Hematopoietic multipotent progenitor cell treated with erythropoietin and hydrocortisone succinate and interleukin-3 and kit ligand, for 4 days (in vitro differentiated cells): ENCODE results near the gene CHRND.

Experiments used
- DNase-seq: peaks from one replicate; pipeline ENCODE4 v3.0.0-alpha.2; 2015

CHRND gene

GRCh38 chr2:232488097-232488711 lies 37.8 kb upstream of the CHRND start:
- no peak for DNase-seq

DNA sequence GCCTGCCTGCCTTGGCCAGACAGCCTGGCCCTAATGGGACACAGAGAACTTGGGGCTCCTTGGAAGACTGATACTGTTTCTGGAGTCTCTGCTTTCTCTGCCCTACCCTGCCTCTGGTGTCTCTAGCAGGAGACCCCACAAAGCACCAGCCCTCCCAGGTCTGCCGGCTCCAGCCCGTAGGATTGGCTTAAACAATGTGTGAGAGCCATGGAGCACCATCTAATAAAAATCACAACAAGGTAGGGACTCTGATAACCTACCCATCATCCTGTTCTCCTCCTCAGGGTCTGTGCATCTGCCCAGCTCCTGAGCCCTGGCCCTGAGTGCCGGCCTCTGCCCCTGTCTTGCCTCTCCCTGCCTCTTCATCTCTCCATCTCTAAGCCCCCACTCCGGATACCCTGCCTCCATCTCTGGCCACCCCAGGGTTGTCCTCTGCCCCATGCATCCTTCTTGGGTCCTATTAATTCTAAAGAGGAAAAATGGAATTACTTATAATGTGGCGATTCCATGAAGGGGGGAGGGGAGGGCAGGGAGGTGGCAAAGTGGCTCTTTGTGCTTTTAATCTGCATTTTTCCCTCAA lies 37.1 kb upstream of the CHRND start:
- no peak for DNase-seq

DNA sequence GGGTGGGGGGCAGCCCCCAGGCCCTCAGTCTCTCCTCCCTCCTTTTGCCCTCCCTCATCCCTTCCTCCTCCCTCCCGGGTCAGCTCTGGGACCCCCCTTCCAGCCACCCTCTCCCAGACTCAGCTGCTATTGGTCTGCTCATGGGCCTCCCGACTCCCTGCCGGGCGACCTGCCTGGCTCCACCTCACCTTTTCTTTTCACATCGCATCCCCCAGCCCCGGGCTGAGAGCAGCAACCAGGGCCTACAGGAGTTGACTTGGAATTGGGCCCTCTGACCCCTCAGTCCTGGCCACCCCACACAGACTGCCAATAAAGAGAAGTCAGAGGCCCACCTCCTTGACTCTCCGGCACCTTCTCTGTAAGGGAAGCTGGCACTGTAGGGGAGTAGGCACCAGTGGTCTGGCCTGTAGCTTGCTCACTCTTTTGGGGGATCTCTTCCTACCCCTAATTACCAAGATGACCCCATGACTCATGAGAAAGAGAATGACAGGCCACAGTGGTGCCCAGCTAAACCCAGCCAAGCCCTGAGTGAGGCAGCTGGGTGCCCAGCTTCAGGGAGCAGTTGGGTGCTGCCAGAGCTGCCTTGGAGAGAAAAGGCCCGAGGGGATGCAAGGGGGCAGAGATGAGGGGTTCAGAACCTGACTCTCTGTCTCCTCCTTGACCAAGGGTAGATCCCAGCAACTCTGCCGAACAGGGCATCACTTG lies 36.3 kb upstream of the CHRND start:
- DNase-seq = no peak

- DNase-seq = no peak
Measured at GRCh38 chr2:232490221-232491138, 35.5 kb upstream of the CHRND start.

DNA sequence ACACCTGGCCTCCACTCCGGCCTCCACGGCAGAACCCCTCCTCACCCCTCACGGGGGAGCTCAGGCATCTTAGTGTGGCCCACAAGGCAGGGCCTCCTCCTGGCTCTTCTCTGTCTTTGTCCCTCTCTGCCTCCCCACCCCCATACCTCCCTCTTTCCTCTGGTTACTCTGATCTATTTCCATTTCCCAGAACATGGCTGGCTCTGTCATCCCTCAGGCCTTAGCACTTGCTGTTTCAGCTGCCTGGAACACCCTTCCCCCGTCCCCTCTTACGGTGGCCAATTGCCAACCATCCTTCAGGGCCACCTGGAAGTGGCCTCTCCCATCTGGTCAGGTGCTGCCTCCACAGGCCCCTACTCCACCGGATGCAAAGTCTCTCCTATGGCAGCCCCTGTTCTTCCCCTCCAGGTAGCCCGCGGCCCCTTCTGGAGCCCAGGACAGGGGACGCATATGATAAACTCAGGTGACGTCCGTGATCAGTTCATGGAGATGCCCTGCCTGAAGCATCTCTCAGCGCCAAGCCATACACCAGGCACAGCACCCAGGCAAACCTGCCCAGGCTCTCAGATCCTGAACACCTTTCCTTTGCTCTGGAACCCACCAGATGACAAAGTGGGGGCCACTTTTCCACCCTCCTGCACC lies 34.7 kb upstream of the CHRND start:
- DNase-seq = no peak

DNA sequence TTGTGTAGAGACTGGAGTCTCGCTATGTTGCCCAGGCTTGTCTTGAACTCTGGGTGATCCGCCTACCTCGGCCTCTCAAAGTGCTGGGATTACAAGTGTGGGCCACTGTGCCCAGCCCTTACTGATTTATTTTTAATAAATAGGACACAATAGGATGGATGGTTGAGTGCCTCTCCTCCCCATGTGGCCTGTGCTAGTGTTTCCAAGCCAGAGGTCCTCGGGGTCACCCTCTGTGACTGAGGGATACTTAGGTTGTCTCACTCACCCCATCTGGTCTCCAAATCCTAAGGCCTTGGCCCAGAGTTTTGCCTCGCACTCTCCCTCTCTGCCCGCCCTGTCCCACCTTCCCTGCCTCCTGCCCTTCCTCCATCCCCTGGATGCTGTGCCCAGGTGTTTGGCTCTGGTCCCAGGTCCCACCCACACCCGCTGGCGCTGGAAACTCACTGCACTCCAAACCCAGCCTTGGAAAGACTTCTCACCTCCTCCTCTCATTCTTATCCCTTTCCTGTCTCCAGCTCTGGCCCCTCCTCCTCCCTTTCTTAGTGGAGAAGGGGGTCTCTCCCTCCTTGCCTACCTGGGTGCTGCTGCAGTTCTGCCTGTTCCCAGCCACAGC lies 33.6 kb upstream of the CHRND start:
- DNase-seq = no peak

DNA sequence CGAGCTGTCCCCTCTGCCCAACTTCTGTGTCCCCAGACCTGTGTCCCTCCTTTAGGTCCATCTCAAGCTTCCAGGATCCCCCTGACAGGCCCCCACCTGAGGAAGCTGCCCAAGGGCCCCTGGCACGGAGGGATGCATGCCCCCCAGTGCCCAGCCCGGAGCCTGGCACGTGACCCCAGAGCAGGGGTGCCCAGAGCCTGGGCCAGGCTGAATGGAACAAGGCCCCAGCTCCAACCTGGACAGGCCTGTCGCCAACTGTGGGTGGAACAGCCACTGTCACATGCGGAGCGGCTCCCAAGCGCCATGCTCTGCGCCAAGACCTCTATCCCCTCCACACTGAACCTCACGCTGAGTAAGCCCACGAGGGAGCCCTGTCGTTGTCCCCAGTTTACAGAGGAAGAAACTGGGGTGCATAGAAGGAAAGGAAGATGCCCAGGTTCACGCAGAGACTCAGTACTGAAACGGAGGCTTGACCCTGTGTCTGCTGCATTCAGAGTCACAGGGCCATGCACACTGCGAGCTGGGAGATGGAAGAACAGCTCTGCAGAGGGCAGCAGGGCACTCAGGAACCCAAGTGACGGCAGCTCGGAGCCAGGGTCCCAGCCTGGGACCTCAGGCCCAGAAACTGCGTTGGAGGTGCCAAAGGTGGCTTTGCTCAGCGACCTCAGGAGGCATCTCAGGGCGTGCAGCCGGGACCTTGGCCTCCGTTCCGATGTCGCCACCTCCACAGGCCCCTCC lies 32.8 kb upstream of the CHRND start:
- DNase-seq = no peak

DNA sequence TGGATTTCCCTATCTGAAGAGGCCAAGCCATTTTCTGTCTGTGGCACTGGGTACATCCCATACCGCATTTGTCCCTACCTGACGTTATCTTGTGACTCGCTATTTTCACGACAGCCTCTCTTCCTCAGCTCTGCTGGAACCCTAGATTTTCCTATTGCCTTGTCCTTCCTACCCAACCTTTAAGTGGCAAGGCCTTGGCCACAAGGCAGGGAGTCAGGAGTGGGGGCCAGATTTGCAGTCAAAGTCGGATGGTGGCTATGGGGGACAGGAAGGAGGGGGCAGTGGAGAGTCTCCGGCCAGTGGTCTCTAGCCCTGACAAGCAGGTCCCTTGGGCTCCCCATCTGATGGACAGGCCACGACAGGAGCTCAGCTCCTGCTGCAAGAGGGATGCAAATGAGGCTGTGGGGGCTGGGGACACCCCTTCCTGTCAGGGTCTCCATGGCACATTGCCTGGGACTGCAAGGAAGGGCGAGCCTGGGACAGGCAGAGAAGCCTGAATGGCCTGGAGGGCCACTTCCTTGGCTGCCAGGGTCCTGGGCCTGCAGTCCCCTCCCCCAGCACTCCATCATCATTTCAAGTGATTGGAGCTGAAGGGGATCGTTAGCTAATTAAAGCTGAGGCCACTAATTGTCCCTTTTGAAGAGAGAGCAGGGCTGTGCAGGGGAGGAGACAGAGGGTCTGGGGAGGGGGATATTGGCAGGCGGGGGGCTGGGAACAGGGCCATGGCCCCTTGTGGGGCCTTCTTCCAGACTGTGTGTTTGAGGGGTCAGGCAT lies 32.1 kb upstream of the CHRND start:
- no peak for DNase-seq

DNA sequence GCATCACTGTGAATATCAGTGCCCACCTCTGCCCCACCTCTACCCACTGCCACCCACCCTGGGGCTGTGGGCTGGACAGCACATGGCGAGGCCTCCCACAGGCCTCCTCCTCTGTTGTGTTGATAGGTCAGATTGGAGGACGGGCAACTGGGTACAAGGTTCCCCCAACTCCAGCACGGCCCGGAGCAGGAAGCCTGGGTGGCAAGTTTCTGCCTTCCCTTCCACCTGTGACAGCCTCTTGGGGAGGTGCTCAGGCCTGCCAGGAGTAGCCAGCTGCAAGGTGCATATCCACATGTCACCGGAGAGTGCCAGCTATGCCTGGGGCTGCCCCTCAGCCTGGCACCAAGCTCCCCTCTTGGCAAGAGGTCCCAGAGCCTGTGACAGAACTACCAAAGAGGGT lies 31.4 kb upstream of the CHRND start:
- no peak for DNase-seq

DNA sequence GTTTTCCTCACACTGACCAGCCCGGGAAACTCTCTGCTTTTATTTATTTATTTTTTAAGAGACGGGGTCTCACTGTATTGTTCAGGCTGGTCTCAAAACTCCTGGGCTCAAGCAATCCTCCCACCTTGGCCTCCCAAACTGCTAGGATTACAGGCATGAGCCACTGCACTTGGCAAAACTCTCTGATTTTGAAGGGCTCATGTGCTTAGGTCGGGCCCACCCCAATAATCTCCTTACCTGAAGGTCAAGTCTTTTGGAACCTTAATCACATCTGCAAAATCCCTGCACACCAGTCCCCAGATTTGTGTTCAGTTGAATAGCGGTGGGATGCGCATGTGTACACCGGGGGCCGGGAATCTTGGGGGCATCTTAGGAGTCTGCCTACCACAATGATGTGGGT lies 30.7 kb upstream of the CHRND start:
- no peak for DNase-seq

GRCh38 chr2:232496501-232497270 lies 29.3 kb upstream of the CHRND start:
- no peak for DNase-seq

GRCh38 chr2:232497348-232497747 lies 28.6 kb upstream of the CHRND start:
- no peak for DNase-seq

DNA sequence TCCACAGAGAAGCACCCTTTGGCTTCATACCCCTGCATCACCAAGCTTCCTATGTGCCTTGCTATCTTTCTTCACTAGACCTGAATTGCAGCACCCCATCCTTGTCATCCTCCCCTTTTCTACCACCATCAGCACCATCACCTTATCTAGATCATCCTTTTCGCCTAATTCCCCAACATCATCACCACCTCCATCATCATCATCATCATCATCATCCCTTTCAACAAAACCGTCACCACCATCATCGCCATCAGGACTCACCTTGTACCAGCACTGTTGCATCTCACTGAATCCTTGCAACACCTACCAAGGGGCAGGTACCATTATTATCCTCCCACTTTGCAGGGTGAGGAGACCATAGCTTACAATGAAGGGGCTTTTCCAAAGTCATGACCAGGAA lies 27.5 kb upstream of the CHRND start:
- no peak for DNase-seq

DNA sequence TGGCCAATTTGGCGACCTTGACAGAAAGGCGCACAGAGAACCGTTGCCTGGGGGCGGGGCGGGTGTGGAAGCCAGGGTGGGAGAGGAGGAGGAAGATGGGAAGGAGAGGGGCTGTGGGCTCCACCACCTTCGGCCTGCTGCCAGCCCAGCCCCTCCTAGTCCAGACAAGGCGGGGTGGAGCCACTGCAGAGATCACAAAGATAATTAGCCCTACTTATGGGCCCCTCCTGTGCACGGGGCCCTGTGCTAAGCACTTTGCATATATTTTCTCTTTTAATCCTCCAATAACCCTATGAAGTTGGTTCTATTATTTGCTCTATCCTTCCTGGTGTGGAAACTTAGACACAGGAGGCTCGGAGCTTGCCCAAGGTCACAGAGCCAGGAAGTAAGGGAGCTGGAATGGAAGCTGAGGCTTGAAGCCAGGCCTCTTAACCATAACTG lies 24.6 kb upstream of the CHRND start:
- no peak for DNase-seq

DNA sequence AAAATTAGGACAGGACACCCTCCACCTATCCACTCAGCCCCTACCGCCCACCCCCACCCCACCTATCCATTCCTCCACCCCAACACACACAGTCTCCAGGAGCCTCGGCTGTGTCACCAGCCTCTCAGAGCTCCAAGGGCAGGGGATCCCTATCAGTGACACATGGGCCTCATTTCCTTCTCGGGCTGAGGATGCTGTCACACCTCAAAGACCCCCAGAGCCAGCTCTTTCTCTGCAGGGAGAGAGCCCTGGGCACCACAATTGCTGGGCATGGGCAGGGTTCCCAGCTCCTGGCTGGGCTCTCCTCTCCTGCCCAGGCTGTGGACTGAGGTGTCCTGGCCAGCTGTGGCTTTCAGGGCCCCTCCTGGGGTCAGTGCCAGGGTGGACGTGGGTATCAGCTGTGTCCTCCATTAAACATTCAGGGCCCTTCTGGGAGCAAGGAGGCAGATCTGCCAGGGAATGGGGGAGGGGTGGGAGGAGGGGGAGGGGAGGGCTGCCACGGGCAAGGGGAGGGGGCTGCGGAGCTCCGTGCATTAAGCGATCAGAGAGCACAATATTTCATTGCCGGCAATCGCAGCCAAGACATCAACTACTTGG lies 24.1 kb upstream of the CHRND start:
- no peak for DNase-seq

DNA sequence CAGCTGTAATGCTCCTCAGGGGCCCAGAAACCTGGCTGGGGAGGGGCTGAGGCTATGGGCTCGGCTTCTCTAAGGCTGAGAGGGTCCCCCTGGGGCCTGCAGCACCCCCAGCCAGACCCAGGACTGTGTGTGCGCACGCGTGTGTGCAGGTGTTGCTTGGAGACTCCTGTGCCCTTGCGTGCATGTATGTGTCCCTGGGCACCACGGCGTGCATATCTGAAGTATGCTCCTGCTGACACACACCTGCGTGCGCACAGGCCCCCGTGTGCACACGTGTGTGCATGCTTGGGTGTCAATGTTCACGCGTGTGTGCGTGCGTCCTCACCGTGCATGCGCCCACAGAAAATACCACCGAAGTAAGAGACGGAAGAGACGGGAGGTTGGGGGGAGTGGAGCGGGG lies 23.4 kb upstream of the CHRND start:
- no peak for DNase-seq

- no peak for DNase-seq
Measured at GRCh38 chr2:232502911-232503808, 22.8 kb upstream of the CHRND start.

GRCh38 chr2:232503809-232504323 lies 22.1 kb upstream of the CHRND start:
- no peak for DNase-seq
